Esophagus muscularis mucosa (tissue), 4 donors: Measurements from ENCODE around the gene PROKR1. TPM values are rescaled to one million over a fixed set of nuclear protein-coding genes. Genes with fewer than 3 reads are reported as not detected.
"Not testable (repeated sequence)": the region's sequence is repeated elsewhere in the genome, so short reads cannot be mapped to it uniquely, and the experiment has no call there.

Experiments used
- DNase-seq: peaks from one replicate; pipeline ENCODE4 v3.0.0-alpha.2; 2017; ENCODE audit errors: extremely low spot score
- H3K27ac ChIP-seq, 4 donors: fragments of 200-600 bp; sonication (generic); replicated peaks in 1 of 4; 1 replicate in 3 of 4; 2 replicates in 1 of 4; pipeline ENCODE4 v1.5.1; 2016 to 2019; ENCODE audit warnings: mild to moderate bottlenecking in 1 of 4
- H3K27me3 ChIP-seq, 4 donors: fragments of 200-600 bp; sonication (generic); one replicate each; pipeline versions ENCODE4 v1.5.1 to v1.6.0; 2016 to 2019
- H3K36me3 ChIP-seq, 4 donors: fragments of 200-600 bp; sonication (generic); one replicate each; pipeline ENCODE4 v1.5.1; 2016 to 2019
- H3K4me1 ChIP-seq, 4 donors: fragments of 200-600 bp; sonication (generic); one replicate each; pipeline ENCODE4 v1.5.1; 2016 to 2019
- H3K4me3 ChIP-seq, 4 donors: fragments of 200-600 bp; sonication (generic); 1 replicate in 2 of 4; 2 replicates in 2 of 4; pipeline ENCODE4 v1.5.1; 2016 to 2019; ENCODE audit warnings: mild to moderate bottlenecking in 4 of 4, moderate library complexity in 1 of 4
- H3K9me3 ChIP-seq, 4 donors: fragments of 200-600 bp; sonication (generic); 1 replicate in 3 of 4; 2 replicates in 1 of 4; pipeline ENCODE4 v1.5.1; 2016 to 2019
- CTCF ChIP-seq, 3 experiments: fragments of 200-600 bp in 2 of 3; fragments of 450-650 bp in 1 of 3; sonication (generic) in 2 of 3; IDR thresholded peaks; one replicate each; pipeline ENCODE4 v1.5.1; 2017 to 2019; ENCODE audit warnings: antibody characterized with exemption in 3 of 3, mild to moderate bottlenecking in 2 of 3, moderate library complexity in 1 of 3
- EP300 ChIP-seq: sonication (generic); formaldehyde crosslinking; IDR thresholded peaks from one replicate; pipeline ENCODE4 v1.6.1; 2017; ENCODE audit warnings: antibody characterized with exemption
- POLR2A ChIP-seq: fragments of 450-650 bp; IDR thresholded peaks from one replicate; pipeline ENCODE4 v1.6.1; 2017; ENCODE audit warnings: antibody characterized with exemption, moderate library complexity, mild to moderate bottlenecking, low read depth
- POLR2AphosphoS5 ChIP-seq, 2 donors: sonication (generic); formaldehyde crosslinking; IDR thresholded peaks; one replicate each; pipeline ENCODE4 v1.6.1; 2017; ENCODE audit warnings: antibody characterized with exemption in 2 of 2
- WGBS: methylation state at CpG from one replicate; pipeline ENCODE4 v1.1.5; 2018; 5-methylcytosine and 5-hydroxymethylcytosine counted together
- intact Hi-C: fragments of 100-400 bp; cut with DNase I; formaldehyde crosslinking; loops from one replicate; pipeline ENCODE4 v1.15.1; 2023
- total RNA-seq, 4 donors: library from RNA; depleted of rRNA; stranded (reverse); fragments of >200 nt; gene quantifications; one replicate each; pipeline versions ENCODE4 v1.1.0 to v1.2.1, GENCODE V29; 2016

Gene PROKR1
- total RNA-seq, 4 donors from 2014 or later = not detected

- Histone ChIP-seq H3K4me3 (peak overlapping the region in 3 of 4 donors; percentile 17 to 48 (median 27)), H3K27me3 (peaks cover 0 to 22% (median 0%) of the 10 kb centered on the region in 4 donors), H3K9me3 (peaks cover 0 to 11% (median 0%) of the 10 kb centered on the region in 4 donors)
- WGBS = 82% methylated on average over 9 of the region's 9 CpGs
- DNase-seq, H3K4me1 ChIP-seq, intact Hi-C loops, H3K36me3 ChIP-seq, H3K27ac ChIP-seq: not testable (repeated sequence)
Measured at GRCh38 chr2:68679917-68680267, 36.5 kb downstream of the PROKR1 start.

- WGBS = 76% methylated on average over 2 of the region's 2 CpGs
Measured at GRCh38 chr2:68684197-68684596, 40.8 kb downstream of the PROKR1 start.

GRCh38 chr2:68686178-68686577, 42.8 kb downstream of the PROKR1 start:
- Histone ChIP-seq H3K4me3 (no peak overlapping the region), H3K4me1 (no peaks in the 10 kb centered on the region), H3K9me3 (no peaks in the 10 kb centered on the region), H3K36me3 (no peaks in the 10 kb centered on the region), H3K27me3 (peaks cover 0 to 8% (median 0%) of the 10 kb centered on the region in 4 donors), H3K27ac (no peak overlapping the region)
- TF ChIP-seq POLR2A = no peak
- TF ChIP-seq POLR2AphosphoS5 (IDR thresholded peaks at IDR 0.05) = no peak
- TF ChIP-seq EP300 = no peak
- no peak for TF ChIP-seq CTCF (IDR thresholded peaks at IDR 0.05)
- DNase-seq = peak; percentile 57
- intact Hi-C loops = no loop called here
- 76% methylated on average over 5 of the region's 5 CpGs for WGBS

More at GRCh38 chr2:68684197-68684596, 40.8 kb downstream of the PROKR1 start:
- intact Hi-C loops = no loop called here
- H3K27ac ChIP-seq = no peak overlapping the region
- H3K9me3 ChIP-seq = no peaks in the 10 kb centered on the region
- H3K36me3 ChIP-seq = no peaks in the 10 kb centered on the region
- peaks cover 0 to 22% (median 0%) of the 10 kb centered on the region in 4 donors for H3K27me3 ChIP-seq
- no peak for TF ChIP-seq EP300
- no peak for TF ChIP-seq POLR2A
- no peak for TF ChIP-seq POLR2AphosphoS5 (IDR thresholded peaks at IDR 0.05)
- TF ChIP-seq CTCF (IDR thresholded peaks at IDR 0.05) = no peak
- no peaks in the 10 kb centered on the region for H3K4me1 ChIP-seq
- DNase-seq = no peak
- H3K4me3 ChIP-seq = no peak overlapping the region

GRCh38 chr2:68687018-68687417, 43.6 kb downstream of the PROKR1 start:
- H3K9me3 ChIP-seq = no peaks in the 10 kb centered on the region
- TF ChIP-seq POLR2A (no peak), POLR2AphosphoS5 (IDR thresholded peaks at IDR 0.05) (no peak)
- no peaks in the 10 kb centered on the region for H3K4me1 ChIP-seq
- H3K27ac ChIP-seq = no peak overlapping the region
- intact Hi-C loops = no loop called here
- 94% methylated on average over 1 of the region's 1 CpG for WGBS
- no peaks in the 10 kb centered on the region for H3K27me3 ChIP-seq
- H3K36me3 ChIP-seq = no peaks in the 10 kb centered on the region
- H3K4me3 ChIP-seq = no peak overlapping the region
- DNase-seq = no peak

- intact Hi-C loops = no loop called here
- 53% methylated on average over 7 of the region's 7 CpGs for WGBS
Measured at GRCh38 chr2:68689553-68690537, 46.5 kb downstream of the PROKR1 start.

More at GRCh38 chr2:68689553-68690537, 46.5 kb downstream of the PROKR1 start:
- no peak overlapping the region for H3K4me3 ChIP-seq
- no peaks in the 10 kb centered on the region for H3K4me1 ChIP-seq
- H3K27ac ChIP-seq = no peak overlapping the region
- no peak for TF ChIP-seq POLR2A
- no peak for TF ChIP-seq CTCF (IDR thresholded peaks at IDR 0.05)
- no peak for TF ChIP-seq EP300
- TF ChIP-seq POLR2AphosphoS5 (IDR thresholded peaks at IDR 0.05) = no peak
- no peaks in the 10 kb centered on the region for H3K36me3 ChIP-seq
- DNase-seq = peak; percentile 42
- no peaks in the 10 kb centered on the region for H3K9me3 ChIP-seq
- no peaks in the 10 kb centered on the region for H3K27me3 ChIP-seq
